ENCODE results near the gene PHETA1.
"Not testable (repeated sequence)": the region's sequence is repeated elsewhere in the genome, so short reads cannot be mapped to it uniquely, and the experiment has no call there.

PHETA1 gene

GRCh38 chr12:111405149-111405858 lies 36.4 kb upstream of the PHETA1 start:
- DNase-seq (ENCODE audit: low read depth) = no peak

- no peak for DNase-seq (ENCODE audit: low read depth)
Measured at GRCh38 chr12:111404362-111405148, 35.7 kb upstream of the PHETA1 start.

- not testable (repeated sequence) for DNase-seq (ENCODE audit: low read depth)
Measured at GRCh38 chr12:111402490-111402824, 33.6 kb upstream of the PHETA1 start.

- no peak for DNase-seq (ENCODE audit: low read depth)
Measured at GRCh38 chr12:111401167-111401605, 32.3 kb upstream of the PHETA1 start.

GRCh38 chr12:111399741-111400404 lies 31.0 kb upstream of the PHETA1 start:
- DNase-seq (ENCODE audit: low read depth) = not testable (repeated sequence)

GRCh38 chr12:111398530-111398929 lies 29.6 kb upstream of the PHETA1 start:
- no peak for DNase-seq (ENCODE audit: low read depth)

- no peak for DNase-seq (ENCODE audit: low read depth)
Measured at GRCh38 chr12:111396726-111397445, 28.0 kb upstream of the PHETA1 start.

- not testable (repeated sequence) for DNase-seq (ENCODE audit: low read depth)
Measured at GRCh38 chr12:111396271-111396670, 27.4 kb upstream of the PHETA1 start.

GRCh38 chr12:111395336-111396187 lies 26.7 kb upstream of the PHETA1 start:
- no peak for DNase-seq (ENCODE audit: low read depth)

- DNase-seq (ENCODE audit: low read depth) = no peak
Measured at GRCh38 chr12:111394480-111394879, 25.6 kb upstream of the PHETA1 start.

GRCh38 chr12:111393700-111394300 lies 24.9 kb upstream of the PHETA1 start:
- DNase-seq (ENCODE audit: low read depth) = no peak

- no peak for DNase-seq (ENCODE audit: low read depth)
Measured at GRCh38 chr12:111390910-111391309, 22.0 kb upstream of the PHETA1 start.

GRCh38 chr12:111389635-111390034 lies 20.7 kb upstream of the PHETA1 start:
- no peak for DNase-seq (ENCODE audit: low read depth)

GRCh38 chr12:111387747-111388323 lies 18.9 kb upstream of the PHETA1 start:
- no peak for DNase-seq (ENCODE audit: low read depth)

GRCh38 chr12:111386885-111387284 lies 18.0 kb upstream of the PHETA1 start:
- DNase-seq (ENCODE audit: low read depth) = no peak

GRCh38 chr12:111384596-111384995 lies 15.7 kb upstream of the PHETA1 start:
- no peak for DNase-seq (ENCODE audit: low read depth)

- no peak for DNase-seq (ENCODE audit: low read depth)
Measured at GRCh38 chr12:111379942-111380554, 11.2 kb upstream of the PHETA1 start.

- no peak for DNase-seq (ENCODE audit: low read depth)
Measured at GRCh38 chr12:111377440-111377839, 8.5 kb upstream of the PHETA1 start.

GRCh38 chr12:111373231-111373630 lies 4.3 kb upstream of the PHETA1 start:
- DNase-seq (ENCODE audit: low read depth) = not testable (repeated sequence)
